Body of pancreas (tissue), 4 donors: ENCODE data around the gene MRAP2. TPM values are rescaled to one million over a fixed set of nuclear protein-coding genes. Genes with fewer than 3 reads are reported as not detected.
"Not testable (repeated sequence)": the region's sequence is repeated elsewhere in the genome, so short reads cannot be mapped to it uniquely, and the experiment has no call there.

ENCODE experiments used
- ATAC-seq: fragments of 150-250 bp; one replicate; pipeline ENCODE4 v1.9.1; 2016
- DNase-seq, 4 donors: peaks; one replicate each; pipeline ENCODE4 v3.0.0-alpha.2; 2019
- H3K27ac ChIP-seq, 4 donors: fragments of 200-600 bp; sonication (generic); 1 replicate in 3 of 4; 2 replicates in 1 of 4; pipeline versions ENCODE4 v1.5.1 to v1.6.1; 2016 to 2019; ENCODE audit warnings: mild to moderate bottlenecking in 1 of 4, mixed read lengths in 1 of 4, moderate library complexity in 1 of 4
- H3K27me3 ChIP-seq, 2 donors: fragments of 200-600 bp; sonication (generic); one replicate each; pipeline ENCODE4 v1.6.0; 2016; ENCODE audit warnings: mild to moderate bottlenecking in 1 of 2
- H3K36me3 ChIP-seq, 2 donors: fragments of 200-600 bp; sonication (generic); replicated peaks in 1 of 2; 2 replicates each; pipeline ENCODE4 v1.5.1; 2016; ENCODE audit warnings: low read depth in 2 of 2; ENCODE audit not compliant: insufficient read depth in 1 of 2
- H3K4me1 ChIP-seq: fragments of 200-600 bp; sonication (generic); one replicate; pipeline ENCODE4 v1.6.0; 2016
- H3K4me3 ChIP-seq, 2 donors: fragments of 200-600 bp; sonication (generic); 1 replicate in 1 of 2; 2 replicates in 1 of 2; pipeline ENCODE4 v1.5.1; 2016 to 2019
- H3K9me3 ChIP-seq, 3 donors: fragments of 200-600 bp; sonication (generic); 1 replicate in 2 of 3; 2 replicates in 1 of 3; pipeline ENCODE4 v1.5.1; 2016
- POLR2A ChIP-seq, 3 donors: fragments of 450-650 bp; IDR thresholded peaks; one replicate each; pipeline ENCODE4 v1.6.1; 2016; ENCODE audit warnings: antibody characterized with exemption in 3 of 3, mild to moderate bottlenecking in 2 of 3
- whole genome bisulfite sequencing, 2 donors: methylation state at CpG; one replicate each; pipeline ENCODE4 v1.1.5; 2017; 5-methylcytosine and 5-hydroxymethylcytosine counted together
- intact Hi-C: fragments of 100-400 bp; cut with DNase I; formaldehyde crosslinking; loops from one replicate; pipeline ENCODE4 v1.15.1; 2023
- total RNA-seq, 2 donors: library from RNA; depleted of rRNA; stranded (reverse); fragments of >200 nt; gene quantifications; one replicate each; pipeline ENCODE4 v1.1.0, GENCODE V29; 2016
- TF ChIP-seq, protein P1 (sequence below), 7 experiments: fragments of 450-650 bp in 4 of 7; fragments of 200-600 bp in 3 of 7; sonication (generic) in 3 of 7; IDR thresholded peaks; one replicate each; pipeline ENCODE4 v1.5.1; 2016 to 2019; ENCODE audit warnings: antibody characterized with exemption in 7 of 7

The MRAP2 gene
- total RNA-seq, 2 donors from 2014 or later = 2.3 to 3.6 TPM

DNA sequence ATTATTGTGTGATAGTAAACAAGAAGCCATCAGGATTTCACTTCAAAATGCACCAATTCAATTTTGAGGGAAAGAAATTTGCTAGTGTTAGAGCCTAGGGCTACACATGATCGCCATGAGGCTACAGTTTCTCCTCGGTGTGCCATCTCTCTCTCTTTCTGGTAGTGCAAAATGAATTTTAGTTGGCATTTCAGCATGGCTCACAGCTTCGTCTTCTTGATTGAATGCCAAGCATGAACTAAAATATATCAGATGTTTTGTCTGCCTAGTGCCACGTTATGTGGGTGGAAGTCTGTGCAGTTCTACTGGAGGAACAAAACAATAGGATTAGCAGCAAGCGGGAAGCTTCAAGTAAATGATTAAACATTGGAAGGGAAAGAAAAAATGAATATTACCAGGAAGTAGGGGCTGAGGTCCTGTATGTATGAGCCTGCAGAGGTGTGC, 6.8 kb upstream of the MRAP2 start:
- TF ChIP-seq, protein P1, sequence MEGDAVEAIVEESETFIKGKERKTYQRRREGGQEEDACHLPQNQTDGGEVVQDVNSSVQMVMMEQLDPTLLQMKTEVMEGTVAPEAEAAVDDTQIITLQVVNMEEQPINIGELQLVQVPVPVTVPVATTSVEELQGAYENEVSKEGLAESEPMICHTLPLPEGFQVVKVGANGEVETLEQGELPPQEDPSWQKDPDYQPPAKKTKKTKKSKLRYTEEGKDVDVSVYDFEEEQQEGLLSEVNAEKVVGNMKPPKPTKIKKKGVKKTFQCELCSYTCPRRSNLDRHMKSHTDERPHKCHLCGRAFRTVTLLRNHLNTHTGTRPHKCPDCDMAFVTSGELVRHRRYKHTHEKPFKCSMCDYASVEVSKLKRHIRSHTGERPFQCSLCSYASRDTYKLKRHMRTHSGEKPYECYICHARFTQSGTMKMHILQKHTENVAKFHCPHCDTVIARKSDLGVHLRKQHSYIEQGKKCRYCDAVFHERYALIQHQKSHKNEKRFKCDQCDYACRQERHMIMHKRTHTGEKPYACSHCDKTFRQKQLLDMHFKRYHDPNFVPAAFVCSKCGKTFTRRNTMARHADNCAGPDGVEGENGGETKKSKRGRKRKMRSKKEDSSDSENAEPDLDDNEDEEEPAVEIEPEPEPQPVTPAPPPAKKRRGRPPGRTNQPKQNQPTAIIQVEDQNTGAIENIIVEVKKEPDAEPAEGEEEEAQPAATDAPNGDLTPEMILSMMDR (IDR thresholded peaks at IDR 0.05) = no peak
- no peak for TF ChIP-seq POLR2A (IDR thresholded peaks at IDR 0.05)
- ATAC-seq (peak; percentile 42), DNase-seq (no peak)
- peak overlapping the region in 2 of 4 donors; percentile 50 to 63 for H3K27ac ChIP-seq
- H3K36me3 ChIP-seq = no peaks in the 10 kb centered on the region
- no peaks in the 10 kb centered on the region for H3K9me3 ChIP-seq
- H3K4me1 ChIP-seq = peaks cover 17% of the 10 kb centered on the region
- intact Hi-C loops = no loop called here
- H3K4me3 ChIP-seq = no peak overlapping the region
- H3K27me3 ChIP-seq = no peaks in the 10 kb centered on the region
- WGBS, 2 donors = 32 to 35% methylated on average over 5 of the region's 5 CpGs

DNA sequence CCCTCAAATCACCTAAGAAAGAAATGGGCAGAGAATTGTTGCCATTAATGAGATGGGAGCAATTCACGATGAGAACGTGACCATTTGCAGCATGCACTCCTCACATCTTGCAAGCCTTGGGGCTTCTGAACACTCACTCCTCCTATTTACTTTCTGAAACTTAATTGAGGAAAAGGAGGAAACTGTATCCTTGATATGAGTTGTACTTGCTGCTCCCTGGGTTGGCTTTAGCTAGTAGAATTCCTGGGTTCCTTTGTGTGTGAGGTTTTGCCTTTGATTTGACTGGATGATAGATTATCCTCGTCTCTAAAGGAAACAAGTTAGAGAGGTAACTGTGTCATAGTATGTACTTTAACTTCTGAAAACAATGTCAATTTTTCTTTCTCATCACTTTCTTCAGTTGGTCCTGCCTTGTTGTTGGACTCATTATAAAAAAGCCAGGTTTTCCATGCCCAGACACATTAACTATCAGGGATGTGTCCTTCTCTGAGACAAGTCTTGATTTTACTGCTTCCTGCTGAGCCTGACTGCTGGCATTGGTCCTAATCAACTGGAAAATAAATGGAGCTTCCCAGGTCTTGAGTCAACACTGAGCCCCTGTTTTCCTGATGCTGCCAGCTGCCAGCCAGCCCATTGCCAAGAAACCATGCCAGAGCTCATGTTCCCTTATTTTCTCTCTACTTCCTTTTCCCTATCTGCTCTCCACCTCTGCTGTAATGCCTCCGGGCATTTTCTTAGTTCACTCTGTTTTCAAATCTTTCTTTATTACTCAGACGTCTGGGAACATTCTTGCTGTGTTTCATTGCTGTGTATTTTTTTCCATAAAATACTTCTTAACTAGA, 6.0 kb upstream of the MRAP2 start:
- intact Hi-C loops = no loop called here
- Histone ChIP-seq H3K4me1 (peaks cover 17% of the 10 kb centered on the region), H3K27ac (peak overlapping the region in 3 of 4 donors; percentile 41 to 63 (median 50)), H3K4me3 (no peak overlapping the region), H3K36me3 (no peaks in the 10 kb centered on the region), H3K27me3 (no peaks in the 10 kb centered on the region), H3K9me3 (no peaks in the 10 kb centered on the region)
- DNase-seq = peak; percentile 30 to 66 (median 61)
- TF ChIP-seq, protein P1 (IDR thresholded peaks at IDR 0.05) = no peak
- TF ChIP-seq POLR2A (IDR thresholded peaks at IDR 0.05) = no peak
- 15% methylated on average over 5 of the region's 5 CpGs for WGBS, 2 donors
- ATAC-seq = peak; percentile 78

DNA sequence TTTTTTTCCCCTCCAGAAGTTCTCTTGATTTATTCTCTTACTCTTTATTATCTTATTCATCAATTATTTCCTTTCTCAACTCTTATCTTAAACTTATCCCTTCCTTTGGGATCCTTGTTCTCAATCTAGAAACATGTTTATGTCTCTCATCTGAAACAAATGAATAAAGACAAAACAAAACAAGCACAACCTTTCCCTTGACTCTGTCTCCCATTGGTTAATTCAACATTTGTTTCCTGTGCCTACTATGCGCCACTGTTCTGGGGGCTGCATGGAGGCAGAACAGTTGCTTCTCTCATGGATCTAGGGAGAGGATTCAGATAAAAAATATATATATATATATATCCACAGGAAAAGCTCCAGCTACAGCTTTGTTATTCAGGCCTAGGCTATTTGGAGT, 5.2 kb upstream of the MRAP2 start:
- DNase-seq (no peak), ATAC-seq (no peak)
- WGBS, 2 donors = 76 to 95% methylated on average over 1 of the region's 1 CpG
- Histone ChIP-seq H3K27me3 (no peaks in the 10 kb centered on the region), H3K36me3 (no peaks in the 10 kb centered on the region), H3K4me1 (peaks cover 17% of the 10 kb centered on the region), H3K27ac (peak overlapping the region in 3 of 4 donors; percentile 41 to 63 (median 50)), H3K4me3 (no peak overlapping the region), H3K9me3 (no peaks in the 10 kb centered on the region)
- intact Hi-C loops = no loop called here
- TF ChIP-seq POLR2A (IDR thresholded peaks at IDR 0.05) = no peak
- TF ChIP-seq, protein P1 (IDR thresholded peaks at IDR 0.05) = no peak

DNA sequence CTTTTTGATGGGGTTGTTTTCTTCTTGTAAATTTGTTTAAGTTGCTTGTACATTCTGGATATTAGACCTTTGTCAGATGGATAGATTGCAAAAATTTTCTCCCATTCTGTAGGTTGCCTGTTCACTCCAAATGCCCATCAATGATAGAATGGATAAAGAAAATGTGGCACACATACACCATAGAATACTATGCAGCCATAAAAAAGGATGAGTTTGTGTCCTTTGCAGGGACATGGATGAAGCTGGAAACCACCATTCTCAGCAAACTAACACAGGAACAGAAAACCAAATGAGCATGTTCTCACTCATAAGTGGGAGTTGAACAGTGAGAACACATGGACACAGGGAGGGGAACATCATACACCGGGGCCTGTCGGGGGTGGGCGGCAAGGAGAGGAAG, 1.6 kb upstream of the MRAP2 start:
- H3K4me1 ChIP-seq = peaks cover 12% of the 10 kb centered on the region
- H3K27ac ChIP-seq, H3K27me3 ChIP-seq, ATAC-seq, H3K9me3 ChIP-seq, DNase-seq, H3K4me3 ChIP-seq, H3K36me3 ChIP-seq, intact Hi-C loops: not testable (repeated sequence)
- 88 to 90% methylated on average over 3 of the region's 3 CpGs for WGBS, 2 donors

DNA sequence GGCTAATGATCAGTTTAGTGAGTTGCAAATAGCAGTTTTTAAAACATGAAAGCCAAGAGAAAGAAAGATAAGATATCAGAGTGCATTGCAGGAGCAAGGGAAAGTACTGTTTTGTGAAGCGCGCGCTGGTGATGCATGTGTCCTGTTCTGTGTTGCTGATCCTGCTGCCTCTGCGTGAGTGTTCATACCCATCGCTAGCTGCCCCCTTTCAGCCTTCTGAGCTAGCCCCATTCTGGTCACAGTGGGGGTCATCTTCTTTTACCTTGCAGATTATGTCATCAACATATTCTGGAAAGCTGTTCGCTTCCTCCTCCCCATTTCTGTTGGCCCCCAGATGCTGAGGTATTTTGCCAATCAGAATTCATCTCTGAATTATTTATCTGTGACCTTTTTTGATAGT, 1.9 kb downstream of the MRAP2 start:
- WGBS, 2 donors = 91% methylated on average over 6 of the region's 6 CpGs
- DNase-seq (no peak), ATAC-seq (no peak)
- TF ChIP-seq POLR2A (IDR thresholded peaks at IDR 0.05) = no peak
- TF ChIP-seq, protein P1 (IDR thresholded peaks at IDR 0.05) = no peak
- no peak overlapping the region for H3K4me3 ChIP-seq
- no peaks in the 10 kb centered on the region for H3K27me3 ChIP-seq
- H3K36me3 ChIP-seq = no peaks in the 10 kb centered on the region
- H3K9me3 ChIP-seq = no peaks in the 10 kb centered on the region
- no peak overlapping the region for H3K27ac ChIP-seq
- no peaks in the 10 kb centered on the region for H3K4me1 ChIP-seq
- intact Hi-C loops = no loop called here
